CD4-positive, alpha-beta T cell treated with Interleukin-21 for 1 hour (primary cell): ENCODE data around the gene LBH.

Experiments used
- DNase-seq: peaks from one replicate; pipeline ENCODE4 v3.0.0-alpha.2; 2020

LBH gene

DNA sequence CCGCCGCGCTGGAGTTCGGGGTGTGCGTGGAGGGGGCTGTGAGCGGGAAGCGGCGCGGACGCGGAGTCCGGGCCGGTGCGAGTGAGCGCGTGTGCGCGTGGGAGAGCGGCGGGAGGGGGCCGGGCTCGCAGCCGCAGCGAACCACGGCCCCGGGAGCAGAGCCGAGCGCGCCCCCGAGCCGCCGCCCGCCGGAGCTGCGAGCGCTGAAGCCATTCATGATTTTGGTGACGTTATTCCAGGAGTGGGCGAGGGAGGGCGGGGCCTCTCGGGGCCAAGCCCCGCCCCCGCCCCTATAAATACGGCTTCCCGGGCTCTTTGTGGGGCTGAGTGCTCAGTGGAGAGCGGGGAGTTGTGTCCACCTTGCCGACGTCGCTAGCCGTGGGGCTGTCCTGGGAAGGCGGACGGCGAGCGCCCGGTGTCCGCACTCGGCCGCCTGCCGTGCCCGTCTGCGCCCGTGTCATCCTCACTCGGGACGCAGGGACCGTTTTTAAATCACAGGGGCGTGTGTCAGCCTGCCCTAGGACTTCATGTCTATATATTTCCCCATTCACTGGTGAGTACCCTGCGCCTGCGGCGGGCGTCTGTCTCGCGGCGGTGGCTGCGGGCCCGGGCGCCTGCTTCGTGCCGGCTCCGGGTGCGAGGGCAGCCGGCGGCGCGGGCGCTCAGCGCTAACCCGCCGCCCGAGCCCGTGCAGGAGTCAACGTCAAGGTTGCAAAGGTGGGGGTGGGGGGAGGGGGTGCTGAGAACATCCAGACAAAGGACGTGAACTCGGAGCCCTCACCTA, at the start of gene LBH:
LBH (plus strand) TSS at position 323 of the 784 bp plus-strand sequence; CDS start at position 528, 205 bp downstream.
- DNase-seq = peak; percentile 94

DNA sequence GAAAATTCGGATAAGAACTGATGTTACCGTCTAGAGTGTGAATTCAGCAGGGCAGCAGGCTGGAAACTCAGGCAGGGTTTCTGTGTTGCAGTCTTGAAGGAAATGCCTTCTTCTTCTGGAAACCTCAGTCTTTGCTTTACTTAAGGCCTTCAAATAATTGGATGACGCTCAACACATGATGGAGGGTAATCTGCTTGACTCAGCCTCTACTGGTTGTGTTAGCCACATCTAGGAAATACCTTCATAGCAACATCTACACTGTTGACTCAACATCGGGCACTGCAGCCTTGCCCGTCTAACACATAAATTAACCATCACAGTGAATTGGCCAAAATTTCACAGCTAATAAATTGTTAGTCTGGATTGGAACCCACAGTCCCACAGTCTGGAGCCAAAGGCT, 47.3 kb upstream of the LBH start:
- no peak for DNase-seq

DNA sequence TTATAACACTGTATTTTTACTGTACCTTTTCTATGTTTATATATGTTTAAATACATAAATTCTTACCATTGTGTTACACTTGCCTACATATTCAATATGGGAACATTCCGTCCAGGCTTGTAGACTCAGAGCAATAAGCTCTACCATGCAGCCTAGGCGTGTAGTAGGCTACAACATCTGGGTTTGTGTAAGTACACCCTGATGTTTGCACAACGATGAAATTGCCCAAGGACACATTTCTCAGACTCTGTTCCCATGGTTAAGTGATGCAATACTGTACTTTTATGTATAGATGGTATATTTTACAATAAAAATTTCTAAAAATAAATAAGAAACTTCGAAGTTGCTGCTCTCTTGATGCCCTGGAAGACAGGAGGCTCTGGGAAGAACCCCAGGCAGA, 46.2 kb upstream of the LBH start:
- DNase-seq = no peak

DNA sequence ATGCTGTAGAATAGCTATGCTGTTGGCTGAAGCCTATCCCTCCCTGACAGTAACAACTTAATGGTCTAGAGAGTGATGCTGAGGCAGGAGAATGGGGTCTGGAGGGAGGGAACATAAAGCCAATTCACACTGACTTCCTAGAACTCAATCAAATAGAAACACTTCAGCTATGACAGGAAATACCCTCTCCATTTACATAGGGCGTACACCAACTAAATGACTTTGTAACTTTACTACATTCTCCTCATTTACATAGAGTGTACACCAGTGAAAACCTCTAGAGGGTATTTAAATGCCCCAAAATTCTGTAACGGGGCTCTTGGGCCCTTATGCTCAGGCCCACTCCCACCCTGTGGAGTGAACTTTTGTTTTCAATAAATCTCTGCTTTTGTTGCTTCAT, 43.0 kb upstream of the LBH start:
- no peak for DNase-seq

DNA sequence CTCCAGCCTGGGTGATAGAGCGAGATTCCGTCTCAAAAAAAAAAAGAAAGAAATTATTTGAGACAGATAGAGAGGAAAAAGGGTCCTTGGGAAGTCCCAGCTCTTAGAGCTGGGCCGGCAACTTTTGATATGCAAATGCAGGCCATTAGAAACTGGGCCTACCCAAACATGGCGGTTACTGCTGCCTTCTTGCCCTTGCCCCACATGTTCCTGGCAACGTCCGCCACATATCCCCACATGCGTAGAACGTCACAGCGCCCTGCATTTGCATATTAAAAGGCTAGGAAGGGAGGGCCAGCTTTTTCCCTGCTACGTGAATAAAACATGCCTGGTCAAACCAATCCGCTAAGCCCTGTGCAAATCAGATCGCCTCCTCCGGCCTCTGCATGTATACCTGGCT, 40.7 kb upstream of the LBH start:
- no peak for DNase-seq

DNA sequence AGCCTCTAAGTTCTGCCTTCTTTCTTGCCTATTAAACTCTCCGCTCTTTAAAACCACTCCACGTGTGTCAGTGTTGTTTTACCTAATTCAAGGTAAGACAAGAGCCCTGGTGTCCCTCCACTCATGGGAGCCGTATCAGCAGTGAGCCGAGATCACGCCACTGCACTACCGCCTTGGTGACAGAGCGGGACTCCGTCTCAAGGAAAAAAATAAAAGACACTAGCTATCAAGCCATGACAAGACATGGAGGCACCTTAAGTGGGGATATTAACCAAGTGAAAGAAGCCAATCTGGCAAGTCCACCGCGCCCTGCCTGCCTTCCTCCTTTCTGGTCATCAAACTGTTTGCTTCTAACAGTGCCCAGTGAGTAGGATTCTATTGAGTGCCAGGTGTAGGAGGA, 40.2 kb upstream of the LBH start:
- no peak for DNase-seq

DNA sequence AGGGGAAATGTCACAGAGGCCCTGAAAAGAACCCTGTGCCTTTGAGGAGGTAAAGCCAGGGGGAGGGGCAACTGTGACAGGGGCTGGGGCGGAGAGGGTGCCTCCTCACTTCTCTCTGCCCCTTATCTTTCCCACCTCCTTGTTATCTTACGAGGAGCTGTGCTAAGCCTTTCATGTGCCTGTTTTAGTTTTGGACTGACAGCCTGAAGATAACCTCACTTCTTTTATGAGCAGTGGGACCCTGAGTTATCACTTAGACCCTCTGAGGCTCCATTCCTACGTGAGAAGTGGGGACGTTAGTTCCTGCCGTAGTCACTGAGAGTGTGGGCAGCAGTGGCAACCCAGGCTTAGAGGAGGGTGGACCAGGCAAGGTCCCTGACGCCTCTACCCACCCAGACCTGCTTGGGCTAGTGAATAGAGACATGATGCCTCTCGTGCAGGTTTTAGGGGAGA, 39.5 kb upstream of the LBH start:
- DNase-seq = no peak

DNA sequence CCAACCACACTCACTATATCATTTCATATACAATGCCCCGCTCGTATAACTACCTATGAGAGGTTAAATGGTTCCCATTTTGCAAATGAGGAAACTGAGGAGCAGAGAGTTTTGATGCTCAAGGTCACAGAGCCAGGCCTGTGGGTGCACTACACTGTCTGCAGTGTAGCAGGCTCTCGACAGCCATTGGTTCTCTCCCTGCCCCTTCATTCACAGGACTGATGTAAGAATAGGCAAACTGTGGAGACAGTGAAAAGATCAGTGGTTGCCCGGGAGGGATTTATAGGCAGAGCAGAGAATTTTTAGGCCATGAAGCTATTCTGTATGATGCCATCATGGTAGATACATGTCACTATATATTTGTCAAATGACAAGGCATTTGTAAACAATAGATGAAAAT, 39.0 kb upstream of the LBH start:
- DNase-seq = no peak

DNA sequence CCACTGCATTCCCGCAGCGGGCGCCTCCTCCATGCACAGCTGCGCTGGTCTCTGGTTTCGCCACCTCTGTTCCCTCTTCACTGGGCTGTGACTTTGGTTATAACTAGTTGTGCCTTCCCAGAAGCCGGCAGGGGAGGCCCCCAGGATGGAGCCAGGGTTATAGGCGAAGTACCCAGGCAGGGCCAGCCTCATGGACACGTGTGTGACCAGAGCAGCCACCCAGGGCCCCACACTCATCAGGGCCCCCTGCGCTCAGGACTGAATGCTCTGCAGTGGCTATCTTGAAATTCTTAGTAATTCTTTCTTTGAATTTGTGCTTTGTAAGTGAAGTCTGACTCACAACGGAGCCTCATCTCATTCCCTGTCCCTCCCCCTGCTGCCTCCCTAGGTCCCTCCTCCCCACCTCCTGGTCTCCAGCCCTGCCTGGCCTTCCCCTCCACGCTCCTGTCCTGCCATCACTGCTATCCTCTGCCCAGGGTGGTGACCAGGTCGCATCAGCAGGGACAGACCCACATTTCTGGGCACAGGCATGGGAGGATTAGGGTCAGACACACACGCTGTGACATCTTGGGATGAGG, 38.1 kb upstream of the LBH start:
- no peak for DNase-seq

DNA sequence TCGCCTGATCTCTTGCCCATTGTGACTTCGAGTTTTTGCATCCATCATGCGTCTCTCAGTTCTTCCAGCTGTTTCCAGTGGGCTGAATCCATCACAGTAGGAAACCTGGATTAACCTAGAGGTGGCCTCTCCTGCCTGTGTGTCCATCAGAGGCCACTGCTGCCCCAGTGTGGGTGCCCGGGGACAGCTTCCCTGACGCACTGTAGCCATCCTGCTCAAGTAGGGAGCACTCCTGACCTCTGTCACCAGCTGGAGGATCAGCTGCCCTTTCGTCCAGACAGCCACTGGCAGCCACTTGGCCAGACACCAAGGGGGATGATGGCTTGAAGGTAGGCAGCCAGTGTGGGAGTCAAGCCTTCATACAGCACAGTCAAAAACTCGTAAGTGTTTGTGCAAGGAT, 36.9 kb upstream of the LBH start:
- DNase-seq = no peak

DNA sequence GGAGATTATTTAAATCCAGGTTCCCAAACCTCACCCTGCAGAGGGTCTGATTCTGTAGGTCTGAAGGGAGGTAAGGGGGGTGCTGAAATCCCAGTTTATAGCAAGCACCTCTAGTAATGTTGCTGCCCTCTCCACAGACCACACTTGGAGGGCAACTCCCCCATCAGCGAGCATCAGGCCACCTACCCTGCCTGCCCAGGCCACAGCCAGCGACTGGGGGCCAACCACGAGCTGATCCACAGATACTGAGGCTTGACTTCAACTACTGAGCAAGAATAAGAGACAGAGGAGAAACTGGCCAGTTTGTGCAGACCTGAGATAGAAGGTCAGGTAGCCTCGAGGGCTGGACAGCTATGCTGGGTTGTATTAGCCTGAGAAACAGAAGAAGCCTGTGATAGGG, 36.3 kb upstream of the LBH start:
- DNase-seq = no peak

DNA sequence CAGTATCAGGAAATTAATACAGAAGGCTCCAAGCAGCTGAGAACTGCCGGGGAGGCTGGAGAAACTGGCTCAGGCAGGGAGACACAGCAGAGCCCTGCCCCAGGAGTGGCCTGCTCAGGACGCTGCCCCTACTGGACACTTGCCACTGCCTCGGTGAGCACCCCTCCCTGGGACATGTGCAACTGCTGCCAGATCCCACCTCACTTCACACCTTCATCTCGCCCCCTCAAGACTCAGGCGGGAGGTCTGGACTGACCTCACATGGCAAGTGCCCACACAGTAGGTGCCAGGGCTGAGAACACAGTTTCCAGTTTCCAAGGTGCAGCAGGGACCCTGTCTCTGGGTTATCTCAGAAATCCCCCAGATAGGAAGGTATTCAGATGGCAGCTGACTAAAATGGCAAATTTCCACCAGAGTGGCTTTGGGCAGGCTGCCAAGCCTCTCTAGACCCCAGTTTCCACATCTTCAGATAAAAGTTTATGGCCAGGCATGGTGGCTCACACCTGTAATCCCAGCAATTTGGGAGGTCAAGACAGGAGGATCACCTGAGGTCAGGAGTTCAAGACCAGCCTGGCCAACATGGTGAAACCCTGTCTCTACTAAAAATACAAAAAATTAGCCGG, 33.7 kb upstream of the LBH start:
- no peak for DNase-seq

DNA sequence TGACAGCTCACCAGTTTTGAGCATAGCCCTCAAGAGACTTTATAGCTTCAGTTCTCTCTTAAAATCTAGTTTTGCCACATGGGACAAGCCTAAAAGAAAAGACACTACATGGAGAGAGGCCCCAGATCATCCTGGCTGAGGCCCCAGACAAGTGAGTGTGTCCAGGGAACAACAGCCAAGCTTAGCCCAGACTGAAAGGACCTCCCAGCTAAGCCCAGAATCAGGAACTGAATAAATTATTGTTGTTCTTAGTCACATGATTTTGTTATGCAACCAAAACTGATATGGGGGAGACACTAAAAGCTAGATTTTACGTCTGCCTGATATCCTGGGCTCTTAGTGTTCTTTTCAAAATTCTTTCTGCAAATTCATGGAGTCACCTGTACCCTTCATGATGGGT, 29.3 kb upstream of the LBH start:
- no peak for DNase-seq

DNA sequence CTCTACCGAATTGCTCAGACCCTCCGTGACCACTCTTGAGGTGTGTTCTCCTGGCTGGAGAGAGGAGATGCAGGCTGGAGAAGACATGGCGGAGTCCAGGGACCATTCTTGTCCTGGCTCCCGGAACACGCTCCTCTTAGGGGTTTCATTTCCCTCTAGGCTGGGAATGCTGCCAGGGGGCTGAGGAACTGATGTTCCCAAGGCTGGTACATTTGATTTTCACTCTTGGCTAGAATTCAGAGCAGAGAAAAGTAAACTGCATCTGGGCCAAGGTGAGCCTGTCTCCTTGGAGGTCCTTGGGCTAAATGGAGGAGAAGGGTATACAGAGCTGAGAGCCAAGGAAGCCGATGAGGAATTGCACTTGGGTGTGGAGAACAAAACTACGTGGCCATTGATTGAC, 28.2 kb upstream of the LBH start:
- DNase-seq = no peak

DNA sequence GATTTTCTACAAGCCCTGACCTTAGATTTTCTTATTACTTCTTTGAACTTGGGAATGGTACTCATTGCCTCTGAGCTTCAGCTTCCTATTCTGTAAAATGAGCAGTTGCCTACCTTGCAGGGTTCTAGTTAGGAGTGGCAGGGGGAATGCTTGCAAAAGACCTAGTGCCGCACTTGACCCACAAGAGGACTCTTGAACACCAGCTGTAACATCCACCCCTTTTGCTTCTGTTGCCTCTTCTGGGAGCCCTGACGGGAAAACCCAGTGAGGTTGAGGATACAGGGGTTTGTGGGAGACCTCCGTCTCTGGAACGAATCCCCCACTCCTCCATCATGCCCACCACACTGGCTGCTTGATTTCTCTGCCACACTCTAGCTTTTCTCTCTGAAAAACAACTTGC, 27.1 kb upstream of the LBH start:
- no peak for DNase-seq

DNA sequence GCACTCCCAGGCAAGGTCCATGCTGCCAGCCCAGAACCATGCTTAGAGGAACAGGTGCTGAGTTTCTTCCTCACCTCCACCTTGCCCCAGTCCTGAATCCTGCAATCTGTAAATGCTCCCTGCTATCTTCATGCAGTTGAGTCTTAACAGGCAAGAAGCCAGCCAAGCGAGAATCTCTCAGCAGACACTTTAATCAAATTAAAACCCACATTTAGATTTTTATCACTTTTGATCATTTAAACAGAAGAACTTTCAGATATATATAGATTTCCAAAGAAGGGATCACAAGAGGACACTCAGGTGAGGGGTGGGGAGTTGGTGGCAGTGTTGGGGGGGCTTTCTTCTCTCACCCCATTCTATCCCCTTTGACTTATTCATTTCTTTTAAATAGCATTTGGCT, 25.9 kb upstream of the LBH start:
- DNase-seq = no peak

DNA sequence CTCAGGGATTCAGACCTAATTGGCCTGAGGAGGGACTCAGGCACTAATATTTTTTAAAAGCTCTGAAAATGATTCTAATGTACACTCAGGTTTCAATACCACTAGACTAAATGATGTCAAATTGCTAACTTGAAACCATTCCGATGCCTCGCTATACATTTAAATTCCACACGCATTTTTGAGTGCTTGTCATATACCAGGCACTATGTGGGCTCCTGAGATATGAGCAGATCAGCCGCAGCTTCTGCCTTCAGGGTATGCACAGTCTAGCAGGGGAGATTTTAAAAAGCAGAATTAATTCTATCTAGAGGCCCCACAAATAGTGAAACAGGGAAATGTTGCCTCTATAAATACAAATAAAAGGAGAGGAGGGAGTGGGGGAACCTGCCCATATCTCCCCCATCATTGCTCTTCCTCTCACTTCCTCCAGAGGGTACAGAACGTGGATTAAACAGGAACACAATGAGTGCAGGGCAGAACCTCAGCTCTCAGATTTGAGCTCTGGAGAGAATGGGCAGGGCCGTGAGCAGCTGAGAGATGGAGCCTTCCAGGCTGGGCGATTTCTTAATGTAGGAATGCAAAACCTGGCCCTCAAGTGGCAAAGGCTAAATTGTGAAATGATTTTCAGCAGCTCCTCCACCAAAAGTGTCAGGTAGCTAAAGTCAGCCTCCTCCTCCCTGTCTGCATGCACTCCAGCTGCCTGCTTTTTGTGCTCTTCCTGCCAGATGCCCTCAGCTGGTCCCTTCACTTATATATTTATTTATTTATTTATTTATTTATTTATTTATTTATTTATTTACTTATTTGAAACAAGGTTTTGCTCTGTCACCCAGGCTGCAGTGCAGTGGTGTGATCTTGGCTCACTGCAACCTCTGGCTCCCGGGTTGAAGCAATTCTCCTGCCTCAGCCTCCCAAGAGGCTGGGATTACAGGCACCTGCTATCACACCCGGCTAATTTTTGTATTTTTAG, 24.6 kb upstream of the LBH start:
- DNase-seq = no peak

DNA sequence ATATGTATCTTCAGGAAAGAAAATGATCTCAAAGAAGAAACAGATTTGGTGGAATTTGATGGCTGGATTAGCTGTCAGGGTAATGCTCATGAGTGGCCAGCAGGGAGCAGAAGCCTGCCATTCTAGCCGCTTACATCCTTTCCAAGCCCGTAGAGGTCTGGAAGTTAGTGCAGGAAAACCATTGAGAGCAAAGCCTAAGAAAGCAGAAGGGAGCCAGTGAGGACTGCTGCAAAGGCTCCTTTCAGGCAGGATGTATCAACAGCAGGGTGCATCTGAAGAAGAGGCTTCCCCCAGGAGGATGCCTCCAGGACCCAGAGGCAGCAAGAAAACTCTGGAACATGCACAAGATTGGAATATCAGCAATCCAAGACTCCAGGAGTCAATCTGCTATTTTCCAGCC, 22.9 kb upstream of the LBH start:
- DNase-seq = peak; percentile 59

DNA sequence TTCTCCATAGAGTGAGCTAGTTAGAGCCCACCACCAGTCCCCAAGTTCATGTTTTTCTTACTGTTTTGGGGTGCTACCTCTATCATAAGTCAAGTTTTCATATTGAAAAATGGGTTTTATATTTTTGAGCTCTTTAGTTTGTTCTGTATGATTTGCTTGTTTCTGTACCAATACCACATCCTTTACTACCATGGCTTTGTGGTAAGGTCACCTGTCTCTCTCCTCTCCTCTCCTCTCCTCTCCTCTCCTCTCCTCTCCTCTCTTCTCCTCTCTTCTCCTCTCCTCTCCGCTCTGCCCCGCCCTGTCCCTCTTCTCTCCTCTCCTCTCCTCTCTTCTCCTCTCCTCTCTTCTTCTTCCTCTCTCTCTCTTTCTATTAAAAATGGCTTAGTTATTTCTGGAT, 22.1 kb upstream of the LBH start:
- no peak for DNase-seq

DNA sequence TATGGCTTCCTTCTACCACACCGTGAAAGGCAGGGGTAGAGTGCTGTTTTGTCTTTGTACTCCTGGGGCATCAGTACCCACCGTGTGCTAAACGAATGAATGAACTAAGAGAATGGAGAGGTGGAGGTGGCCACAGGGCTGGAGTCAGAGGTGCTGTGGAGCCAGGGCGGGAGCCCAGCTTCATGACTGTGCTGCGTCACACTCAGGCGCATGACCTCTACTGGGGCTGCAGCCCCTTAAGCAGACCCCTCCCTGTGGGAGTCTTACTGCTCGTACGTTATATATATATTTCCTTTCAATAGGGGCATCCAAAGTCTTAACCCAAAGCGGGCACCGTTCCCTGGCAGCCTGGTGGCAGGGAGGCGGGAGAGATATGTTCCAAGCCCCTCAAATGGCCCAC, 18.0 kb upstream of the LBH start:
- DNase-seq = no peak

DNA sequence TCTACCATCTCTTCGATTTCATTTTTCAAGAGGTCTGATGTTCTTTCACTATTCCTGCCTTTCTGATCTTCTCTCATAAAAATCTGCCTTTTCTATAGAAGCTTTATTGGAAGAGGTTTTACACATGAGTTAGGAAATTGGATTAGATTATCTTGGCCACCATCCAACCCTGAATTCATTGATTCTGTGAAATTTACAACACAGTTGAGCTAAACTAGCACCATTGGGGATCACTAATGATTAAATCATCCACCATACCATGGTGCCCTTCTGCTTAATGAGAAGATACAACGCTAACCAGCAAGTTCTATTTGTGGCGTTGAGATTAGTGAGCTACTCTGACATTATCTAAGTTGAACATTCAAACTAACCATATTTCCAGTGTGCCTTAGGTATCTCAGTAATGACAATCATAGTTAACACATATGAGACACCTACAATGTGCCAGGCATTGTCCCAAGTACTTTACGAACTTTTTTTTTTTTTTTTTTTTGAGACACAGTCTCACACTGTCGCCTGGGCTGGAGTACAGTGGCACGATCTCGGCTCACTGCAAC, 17.3 kb upstream of the LBH start:
- no peak for DNase-seq

DNA sequence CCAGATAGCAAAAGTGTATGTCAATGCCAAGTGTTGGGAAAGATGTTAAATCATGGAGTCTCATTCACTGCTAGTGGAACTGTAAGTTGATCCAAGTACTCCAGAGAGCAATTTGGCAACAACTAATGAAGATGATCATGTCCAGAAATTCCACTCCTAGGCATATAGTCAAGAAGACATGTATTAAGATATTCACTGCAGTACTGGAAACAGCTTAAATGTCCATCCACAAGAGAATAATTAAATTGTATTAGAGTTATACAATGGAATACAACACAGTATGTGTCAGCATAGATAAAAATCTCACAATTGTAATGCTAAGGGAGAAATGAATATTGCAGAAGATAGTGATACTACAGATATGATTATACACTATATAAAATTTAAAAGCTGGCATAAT, 15.2 kb upstream of the LBH start:
- DNase-seq = no peak
